ENCODE results near the gene CREM. TPM values are rescaled to one million over a fixed set of nuclear protein-coding genes. Genes with fewer than 3 reads are reported as not detected.

Gene CREM
- polyA plus RNA-seq, 1 of the 3 experiments (the other 2 are of a cell fraction) = 41.4 TPM

DNA sequence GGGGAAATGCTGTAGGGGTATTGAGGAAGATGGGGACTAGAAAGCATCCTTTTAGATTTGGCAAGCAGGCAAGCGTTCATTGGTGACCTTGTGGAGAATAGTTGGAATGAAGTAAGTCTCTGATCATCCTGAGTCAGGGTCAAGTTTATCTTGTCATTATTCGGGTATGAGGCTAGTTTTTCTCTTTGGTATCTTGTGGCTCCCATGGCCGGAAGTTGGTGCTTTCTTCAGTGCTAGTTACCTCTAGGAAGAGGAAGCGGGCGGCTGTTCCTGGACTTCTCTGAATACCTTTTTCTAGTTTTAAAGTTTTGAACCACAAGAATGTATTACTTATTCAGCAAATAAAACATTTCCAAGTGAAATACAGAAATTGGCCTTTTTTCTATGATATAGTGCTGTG is 9.2 kb downstream of the CREM start:
- TF ChIP-seq TAF1 (IDR thresholded peaks at IDR 0.05; ENCODE audit: borderline replicate concordance, low read depth, low read length) = no peak
- TF ChIP-seq SMC3 (IDR thresholded peaks at IDR 0.05; ENCODE audit: low read depth, low read length) = no peak
- no peak for TF ChIP-seq CHD2 (IDR thresholded peaks at IDR 0.05; ENCODE audit: low read length, partially characterized antibody)
- TF ChIP-seq YY1 (IDR thresholded peaks at IDR 0.05; ENCODE audit: low read depth) = no peak
- no peak for TF ChIP-seq NFIC (IDR thresholded peaks at IDR 0.05; ENCODE audit: borderline replicate concordance)
- TF ChIP-seq ZBTB33 (IDR thresholded peaks at IDR 0.05; ENCODE audit: borderline replicate concordance, low read depth) = no peak
- TF ChIP-seq RFX5 (IDR thresholded peaks at IDR 0.05; ENCODE audit: low read length) = no peak
- no peak for TF ChIP-seq GABPA (IDR thresholded peaks at IDR 0.05; ENCODE audit: low read depth)
- TF ChIP-seq, protein P1, sequence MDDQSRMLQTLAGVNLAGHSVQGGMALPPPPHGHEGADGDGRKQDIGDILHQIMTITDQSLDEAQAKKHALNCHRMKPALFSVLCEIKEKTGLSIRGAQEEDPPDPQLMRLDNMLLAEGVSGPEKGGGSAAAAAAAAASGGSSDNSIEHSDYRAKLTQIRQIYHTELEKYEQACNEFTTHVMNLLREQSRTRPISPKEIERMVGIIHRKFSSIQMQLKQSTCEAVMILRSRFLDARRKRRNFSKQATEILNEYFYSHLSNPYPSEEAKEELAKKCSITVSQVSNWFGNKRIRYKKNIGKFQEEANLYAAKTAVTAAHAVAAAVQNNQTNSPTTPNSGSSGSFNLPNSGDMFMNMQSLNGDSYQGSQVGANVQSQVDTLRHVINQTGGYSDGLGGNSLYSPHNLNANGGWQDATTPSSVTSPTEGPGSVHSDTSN (IDR thresholded peaks at IDR 0.05) = no peak
- TF ChIP-seq TEAD4 (IDR thresholded peaks at IDR 0.05; ENCODE audit: borderline replicate concordance, insufficient read depth) = no peak
- no peak for TF ChIP-seq ELF1 (IDR thresholded peaks at IDR 0.05)
- no peak for TF ChIP-seq POLR2AphosphoS5 (IDR thresholded peaks at IDR 0.05; ENCODE audit: low read depth, low read length)
- no peak for TF ChIP-seq TCF12 (IDR thresholded peaks at IDR 0.05)
- no peak for TF ChIP-seq USF1 (IDR thresholded peaks at IDR 0.05; ENCODE audit: borderline replicate concordance, low read depth)
- TF ChIP-seq RCOR1 (IDR thresholded peaks at IDR 0.05; ENCODE audit: low read length) = no peak
- TF ChIP-seq RAD21 (IDR thresholded peaks at IDR 0.05; ENCODE audit: low read length) = no peak
- TF ChIP-seq CTCF (IDR thresholded peaks at IDR 0.05) = no peak
- no peak for DNase-seq
- Histone ChIP-seq H3K27me3 (ENCODE audit: insufficient read depth) (no peaks in the 10 kb centered on the region), H3K9ac (no peak overlapping the region), H3K27ac (ENCODE audit: low read depth in 2 of 2, low read length in 1 of 2) (no peak overlapping the region), H3F3A (replicated peaks; ENCODE audit: insufficient read depth) (no peaks in the 10 kb centered on the region), H3K9me2 (0 out of 2 replicates have a peak, but pooled peaks cover 3% of the 10 kb centered on the region), H2AFZ (ENCODE audit: low read depth) (no peak overlapping the region), H4K20me1 (ENCODE audit: insufficient read depth) (no peaks in the 10 kb centered on the region), H3K9me3 (no peaks in the 10 kb centered on the region), H3K4me3 (ENCODE audit: low read depth in 2 of 2, low read length in 1 of 2) (no peak overlapping the region), H3K36me3 (replicated peaks in 1 of 2; ENCODE audit: control insufficient read depth in 1 of 2, insufficient read depth in 2 of 2, low read length in 1 of 2) (no peaks in the 10 kb centered on the region), H3K4me1 (ENCODE audit: control insufficient read depth in 1 of 2, insufficient read depth in 2 of 2, low read depth in 1 of 2, low read length in 1 of 2) (peaks cover 0 to 4% of the 10 kb centered on the region in 2 experiments; a peak in 1 of 4 replicates), H3K79me2 (ENCODE audit: insufficient read depth) (peaks cover 33% of the 10 kb centered on the region; the same call in 1 of the 2 replicates), H3K4me2 (no peak overlapping the region)
- POLR2A ChIA-PET = no interaction called here
- CTCF ChIA-PET = interaction anchor here (1.0 to 1.5 kb wide), 2 partner anchors 9 to 15 kb away, joined by 4 to 5 read pairs; partner anchors contain the start of gene CREM
- WGBS (ENCODE audit: low lambda C conversion rate) = 82% methylated on average over 5 of the region's 5 CpGs
